OCI-LY1 (cell line): ENCODE results near the gene SLC2A5.

Source experiments
- H2AFZ ChIP-seq: fragments of 200-600 bp; sonication (generic), shearing (Covaris generic); 2 replicates; pipeline ENCODE4 v1.6.0; 2014; ENCODE audit warnings: antibody characterized with exemption, mild to moderate bottlenecking, low read length
- H3F3A ChIP-seq: fragments of 200-600 bp; sonication (generic), shearing (Covaris generic); 2 replicates; pipeline ENCODE4 v1.6.0; 2014; ENCODE audit warnings: mild to moderate bottlenecking, antibody characterized with exemption, low read length, moderate library complexity; ENCODE audit not compliant: insufficient read depth
- H3K27ac ChIP-seq: fragments of 200-600 bp; sonication (generic); 2 replicates; pipeline ENCODE4 v1.5.1; 2014; ENCODE audit warnings: low read length, mixed run types, mild to moderate bottlenecking, low read depth; ENCODE audit not compliant: poor library complexity, severe bottlenecking
- H3K27me3 ChIP-seq: fragments of 200-600 bp; sonication (generic); 2 replicates; pipeline ENCODE4 v1.6.0; 2014; ENCODE audit warnings: antibody characterized with exemption, mild to moderate bottlenecking, low read length, moderate library complexity; ENCODE audit not compliant: insufficient read depth
- H3K36me3 ChIP-seq: fragments of 200-600 bp; sonication (generic); 2 replicates; pipeline ENCODE4 v1.6.1; 2014; ENCODE audit warnings: mild to moderate bottlenecking, antibody characterized with exemption, low read length, moderate library complexity, mixed read lengths; ENCODE audit not compliant: insufficient read depth
- H3K4me1 ChIP-seq: fragments of 200-600 bp; sonication (generic); 2 replicates; pipeline ENCODE4 v1.5.1; 2014; ENCODE audit warnings: mild to moderate bottlenecking, low read length, moderate library complexity; ENCODE audit not compliant: insufficient read depth, severe bottlenecking
- H3K4me2 ChIP-seq: fragments of 200-600 bp; sonication (generic), shearing (Covaris generic); 2 replicates; pipeline ENCODE4 v1.6.1; 2014; ENCODE audit warnings: low read length
- H3K4me3 ChIP-seq: fragments of 200-600 bp; sonication (generic); 2 replicates; pipeline ENCODE4 v1.5.1; 2014; ENCODE audit warnings: low read length, low read depth, mild to moderate bottlenecking, mixed read lengths; ENCODE audit not compliant: poor library complexity, severe bottlenecking
- H3K79me2 ChIP-seq: fragments of 200-600 bp; shearing (Covaris generic); 2 replicates; pipeline ENCODE4 v1.6.1; 2016; ENCODE audit warnings: mixed run types, low read length, mixed read lengths; ENCODE audit not compliant: insufficient read depth
- H3K9ac ChIP-seq: fragments of 200-600 bp; sonication (generic), shearing (Covaris generic); 2 replicates; pipeline ENCODE4 v1.6.1; 2014; ENCODE audit warnings: mild to moderate bottlenecking, low read length, mixed read lengths
- H3K9me2 ChIP-seq: fragments of 200-600 bp; sonication (generic), shearing (Covaris generic); 2 replicates; pipeline ENCODE4 v1.6.1; 2014; ENCODE audit warnings: low read depth, mild to moderate bottlenecking, low read length, mixed read lengths
- H3K9me3 ChIP-seq: fragments of 200-600 bp; shearing (Covaris generic); 2 replicates; pipeline ENCODE4 v1.6.1; 2014; ENCODE audit warnings: low read length, mixed read lengths
- H4K20me1 ChIP-seq: fragments of 200-600 bp; sonication (generic), shearing (Covaris generic); 2 replicates; pipeline ENCODE4 v1.6.0; 2016; ENCODE audit warnings: mild to moderate bottlenecking, low read length; ENCODE audit not compliant: insufficient read depth
- EZH2 ChIP-seq: fragments of 200-600 bp; sonication (generic), shearing (Covaris generic); IDR thresholded peaks from 2 replicates; pipeline ENCODE4 v1.8.0; 2017; ENCODE audit warnings: borderline replicate concordance, mixed run types, mild to moderate bottlenecking, antibody characterized with exemption, low read length, moderate library complexity, mixed read lengths
- TF ChIP-seq, protein P1 (sequence below): fragments of 200-600 bp; sonication (generic), shearing (Covaris generic); IDR thresholded peaks from 2 replicates; pipeline ENCODE4 v1.5.1; 2017; ENCODE audit warnings: mild to moderate bottlenecking, antibody characterized with exemption, low read length, moderate library complexity, mixed read lengths

The SLC2A5 gene

DNA sequence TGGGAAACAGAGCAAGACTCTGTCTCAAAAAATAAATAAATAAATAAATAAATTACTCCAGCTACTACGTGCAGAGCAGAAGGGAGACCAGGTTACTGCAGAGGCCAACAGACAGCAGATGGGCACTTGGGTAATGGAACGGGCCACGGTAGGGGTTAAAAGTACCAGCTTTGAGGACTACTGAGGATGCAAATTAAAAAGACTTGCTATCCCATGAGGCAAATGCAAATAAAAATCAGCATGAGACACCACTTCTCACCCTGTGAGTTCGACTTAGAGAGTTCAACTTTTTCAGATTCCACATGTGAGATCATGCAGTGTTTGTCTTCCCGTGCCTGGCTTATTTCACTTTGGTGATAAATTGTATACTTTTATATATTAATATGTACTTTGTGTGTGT, 6.6 kb downstream of the SLC2A5 start:
- H3K27ac ChIP-seq = peak overlapping the region; percentile 98
- peaks cover 81% of the 10 kb centered on the region for H3K36me3 ChIP-seq
- peak overlapping the region; percentile 63; the same call in 1 of the 2 replicates for H3K9ac ChIP-seq
- peak overlapping the region; percentile 44 for H3K4me3 ChIP-seq
- H3K4me1 ChIP-seq = peaks cover 80% of the 10 kb centered on the region
- peaks cover 87% of the 10 kb centered on the region for H3K79me2 ChIP-seq
- no peaks in the 10 kb centered on the region for H3K9me3 ChIP-seq
- H3K9me2 ChIP-seq = no peaks in the 10 kb centered on the region
- no peak for TF ChIP-seq EZH2
- TF ChIP-seq, protein P1, sequence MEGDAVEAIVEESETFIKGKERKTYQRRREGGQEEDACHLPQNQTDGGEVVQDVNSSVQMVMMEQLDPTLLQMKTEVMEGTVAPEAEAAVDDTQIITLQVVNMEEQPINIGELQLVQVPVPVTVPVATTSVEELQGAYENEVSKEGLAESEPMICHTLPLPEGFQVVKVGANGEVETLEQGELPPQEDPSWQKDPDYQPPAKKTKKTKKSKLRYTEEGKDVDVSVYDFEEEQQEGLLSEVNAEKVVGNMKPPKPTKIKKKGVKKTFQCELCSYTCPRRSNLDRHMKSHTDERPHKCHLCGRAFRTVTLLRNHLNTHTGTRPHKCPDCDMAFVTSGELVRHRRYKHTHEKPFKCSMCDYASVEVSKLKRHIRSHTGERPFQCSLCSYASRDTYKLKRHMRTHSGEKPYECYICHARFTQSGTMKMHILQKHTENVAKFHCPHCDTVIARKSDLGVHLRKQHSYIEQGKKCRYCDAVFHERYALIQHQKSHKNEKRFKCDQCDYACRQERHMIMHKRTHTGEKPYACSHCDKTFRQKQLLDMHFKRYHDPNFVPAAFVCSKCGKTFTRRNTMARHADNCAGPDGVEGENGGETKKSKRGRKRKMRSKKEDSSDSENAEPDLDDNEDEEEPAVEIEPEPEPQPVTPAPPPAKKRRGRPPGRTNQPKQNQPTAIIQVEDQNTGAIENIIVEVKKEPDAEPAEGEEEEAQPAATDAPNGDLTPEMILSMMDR = no peak
- H3F3A ChIP-seq = 0 out of 2 replicates have a peak, but pooled peaks cover 3% of the 10 kb centered on the region
- peak overlapping the region; percentile 66 for H3K4me2 ChIP-seq
- no peaks in the 10 kb centered on the region for H3K27me3 ChIP-seq
- no peak overlapping the region for H2AFZ ChIP-seq
- no peaks in the 10 kb centered on the region for H4K20me1 ChIP-seq

GRCh38 chr1:9062021-9062471, 7.4 kb downstream of the SLC2A5 start:
- peak overlapping the region; percentile 98 for H3K27ac ChIP-seq
- no peak overlapping the region for H2AFZ ChIP-seq
- H3K27me3 ChIP-seq = no peaks in the 10 kb centered on the region
- peaks cover 80% of the 10 kb centered on the region for H3K36me3 ChIP-seq
- H3K9me3 ChIP-seq = no peaks in the 10 kb centered on the region
- H3K4me3 ChIP-seq = peak overlapping the region; percentile 44
- no peaks in the 10 kb centered on the region for H3K9me2 ChIP-seq
- H3K4me2 ChIP-seq = peak overlapping the region; percentile 66
- peaks cover 72% of the 10 kb centered on the region for H3K4me1 ChIP-seq
- peaks cover 79% of the 10 kb centered on the region for H3K79me2 ChIP-seq
- no peaks in the 10 kb centered on the region for H4K20me1 ChIP-seq
- 0 out of 2 replicates have a peak, but pooled peaks cover 7% of the 10 kb centered on the region for H3F3A ChIP-seq
- TF ChIP-seq, protein P1 = no peak
- TF ChIP-seq EZH2 = no peak
- H3K9ac ChIP-seq = peak overlapping the region; percentile 63

DNA sequence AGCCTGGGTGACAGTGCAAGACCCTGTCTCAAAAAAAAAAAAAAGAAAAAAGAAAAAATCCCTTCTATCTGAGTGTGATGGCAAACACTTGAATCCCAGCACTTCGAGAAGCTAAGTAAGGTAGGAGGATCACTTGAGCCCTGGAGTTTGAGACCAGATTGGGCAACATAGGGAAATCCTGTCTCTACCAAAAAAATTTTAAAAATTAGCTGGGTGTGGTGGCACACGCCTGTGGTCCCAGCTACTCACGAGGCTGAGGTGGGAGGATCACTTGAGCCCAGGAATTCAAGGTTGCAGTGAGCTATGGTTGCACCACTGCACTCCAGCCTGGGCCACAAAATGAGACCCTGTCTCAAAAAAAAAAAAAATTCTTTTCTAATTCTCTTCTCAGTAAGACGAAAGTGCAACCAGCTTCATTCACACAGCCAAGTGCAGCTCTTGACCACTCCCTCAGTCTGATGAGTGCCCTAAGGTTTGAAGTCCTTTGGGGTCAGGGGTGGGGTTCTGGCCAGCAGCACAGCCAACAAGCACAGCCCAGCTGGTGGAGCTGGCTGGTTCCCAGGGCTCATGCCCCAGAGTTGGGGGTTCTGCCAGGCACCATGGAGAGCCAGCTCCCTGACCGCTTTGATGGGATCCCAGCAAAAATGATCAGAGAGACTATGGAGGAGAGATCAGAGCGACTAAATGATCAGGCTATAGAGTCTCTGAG, 8.0 kb downstream of the SLC2A5 start:
- Histone ChIP-seq H3F3A (0 out of 2 replicates have a peak, but pooled peaks cover 7% of the 10 kb centered on the region), H2AFZ (no peak overlapping the region), H3K27ac (peak overlapping the region; percentile 98), H3K27me3 (no peaks in the 10 kb centered on the region), H3K36me3 (peaks cover 80% of the 10 kb centered on the region), H3K4me1 (peaks cover 66% of the 10 kb centered on the region), H3K4me3 (peak overlapping the region; percentile 44), H3K79me2 (peaks cover 73% of the 10 kb centered on the region), H3K4me2 (peak overlapping the region; percentile 66), H3K9me3 (no peaks in the 10 kb centered on the region), H3K9me2 (no peaks in the 10 kb centered on the region), H4K20me1 (no peaks in the 10 kb centered on the region), H3K9ac (peak overlapping the region; percentile 63; the same call in 1 of the 2 replicates)
- no peak for TF ChIP-seq EZH2
- TF ChIP-seq, protein P1 = no peak
